HK-2 (cell line): ENCODE measurements around the gene GPC6.

ENCODE experiments used
- DNase-seq: peaks from one replicate; pipeline ENCODE4 v3.0.0-alpha.2; 2018; ENCODE audit not compliant: unreplicated experiment

The GPC6 gene

GRCh38 chr13:93230261-93230855, 3.8 kb downstream of the GPC6 start:
- DNase-seq, result no peak

GRCh38 chr13:93231867-93232266, 5.3 kb downstream of the GPC6 start:
- DNase-seq, result no peak

- DNase-seq, result no peak
Measured at GRCh38 chr13:93233997-93234416, 7.4 kb downstream of the GPC6 start.

- DNase-seq, result no peak
Measured at GRCh38 chr13:93234459-93234858, 7.9 kb downstream of the GPC6 start.

GRCh38 chr13:93235258-93236015, 8.8 kb downstream of the GPC6 start:
- DNase-seq, result no peak

- no peak for DNase-seq
Measured at GRCh38 chr13:93238711-93239110, 12.1 kb downstream of the GPC6 start.

GRCh38 chr13:93243375-93244063, 16.9 kb downstream of the GPC6 start:
- DNase-seq, result no peak

- DNase-seq, result peak; percentile 30
Measured at GRCh38 chr13:93244141-93244917, 17.7 kb downstream of the GPC6 start.

- DNase-seq, result no peak
Measured at GRCh38 chr13:93244918-93245280, 18.3 kb downstream of the GPC6 start.

- no peak for DNase-seq
Measured at GRCh38 chr13:93246069-93246468, 19.5 kb downstream of the GPC6 start.

GRCh38 chr13:93248627-93249047, 22.0 kb downstream of the GPC6 start:
- peak; percentile 64 for DNase-seq

- no peak for DNase-seq
Measured at GRCh38 chr13:93249364-93250306, 23.0 kb downstream of the GPC6 start.

- no peak for DNase-seq
Measured at GRCh38 chr13:93254775-93255174, 28.2 kb downstream of the GPC6 start.

GRCh38 chr13:93256998-93257397, 30.4 kb downstream of the GPC6 start:
- no peak for DNase-seq

- no peak for DNase-seq
Measured at GRCh38 chr13:93259527-93260080, 33.0 kb downstream of the GPC6 start.

- DNase-seq, result no peak
Measured at GRCh38 chr13:93260591-93260990, 34.0 kb downstream of the GPC6 start.

GRCh38 chr13:93262729-93263345, 36.2 kb downstream of the GPC6 start:
- no peak for DNase-seq

GRCh38 chr13:93264876-93265275, 38.3 kb downstream of the GPC6 start:
- no peak for DNase-seq

- no peak for DNase-seq
Measured at GRCh38 chr13:93265800-93266199, 39.2 kb downstream of the GPC6 start.

GRCh38 chr13:93266681-93267080, 40.1 kb downstream of the GPC6 start:
- DNase-seq, result no peak
